HG03135 (cell line): ENCODE results near the gene VSIG10L.

Experiments used
- ATAC-seq: cut with Tn5 transposase; IDR thresholded peaks from one replicate; pipeline ENCODE4 v1.9.1; 2021; ENCODE audit warnings: mild to moderate bottlenecking, moderate library complexity; ENCODE audit not compliant: unreplicated experiment

The VSIG10L gene

DNA sequence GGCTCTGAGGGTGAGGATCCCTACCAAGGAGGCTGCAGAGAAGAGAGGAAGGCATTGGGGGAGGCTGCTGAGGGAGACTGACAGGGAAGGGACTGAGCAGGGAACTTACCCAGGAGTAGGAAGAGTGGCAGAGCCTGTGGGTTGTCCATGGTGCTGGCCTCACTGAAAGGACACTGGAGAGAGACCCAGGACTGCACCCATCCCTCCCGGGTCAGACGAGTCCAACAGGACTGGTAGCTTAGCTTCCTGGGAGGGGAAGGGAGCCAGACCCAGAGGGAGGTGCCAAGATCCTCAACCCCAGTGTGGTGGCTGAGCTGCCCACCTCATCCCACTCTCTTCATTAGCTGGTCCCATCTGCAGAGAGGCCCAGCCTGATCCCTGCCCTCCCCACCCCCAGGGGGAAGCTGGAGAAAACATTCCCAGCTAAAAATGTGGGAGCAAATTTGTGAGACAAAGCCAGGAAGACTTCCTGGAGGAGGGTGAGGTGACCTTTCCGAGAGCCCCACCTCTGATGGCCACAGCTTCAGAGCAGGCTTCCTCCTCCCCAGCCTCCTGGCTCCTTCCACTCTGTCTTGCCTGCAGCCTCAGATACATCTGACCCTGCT is at the start of gene VSIG10L:
Gene VSIG10L, minus strand, starts transcription at position 164 of the 605 bp plus-strand sequence. Its CDS starts 15 bp downstream, at position 149.
- no peak for ATAC-seq

DNA sequence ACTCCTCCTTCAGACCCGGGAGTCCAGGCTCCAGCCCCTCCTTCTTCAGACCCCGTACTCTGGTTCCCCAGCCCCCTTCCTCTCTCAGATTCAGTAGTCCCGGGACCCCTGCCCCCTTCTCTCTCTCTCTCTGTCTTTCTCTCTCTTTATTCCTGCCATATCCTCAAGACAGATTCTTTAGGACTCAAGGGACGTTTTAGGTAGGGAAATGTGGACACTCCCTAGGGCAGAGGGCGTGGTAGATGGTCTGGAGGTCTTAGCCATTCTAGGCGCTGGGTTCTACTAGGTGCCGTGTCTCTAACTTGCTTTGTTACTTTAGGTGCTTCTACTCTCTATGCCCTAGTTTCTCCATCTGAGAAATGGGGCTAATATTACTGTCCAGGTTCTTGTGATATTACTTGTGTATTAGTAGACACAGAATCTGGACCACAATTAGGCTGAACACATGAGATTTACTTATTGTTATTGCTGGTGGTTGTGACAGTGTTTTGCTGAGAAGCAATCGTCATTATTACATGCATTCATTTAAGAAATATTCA is 49.2 kb upstream of the VSIG10L start:
- no peak for ATAC-seq

DNA sequence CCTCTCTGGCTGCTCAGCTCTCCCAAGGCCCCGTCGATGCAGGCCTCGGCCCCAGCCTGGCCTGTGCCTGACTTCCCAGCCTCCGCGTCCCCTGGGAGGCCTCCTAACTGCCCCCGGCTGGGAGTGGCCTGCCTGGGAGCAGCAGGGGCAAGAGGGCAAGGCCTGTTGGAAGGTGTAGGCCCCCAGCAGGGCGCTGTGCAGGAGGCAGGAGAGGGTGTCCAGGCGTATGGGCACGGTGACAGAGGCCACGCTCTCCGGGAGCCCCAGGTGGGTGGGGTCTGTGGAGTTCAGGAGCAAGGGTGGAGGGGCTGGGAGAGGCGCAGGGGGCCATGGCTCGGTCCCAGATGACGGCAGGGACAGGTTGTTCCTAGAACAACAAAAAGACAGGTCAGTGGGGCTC is 47.2 kb upstream of the VSIG10L start:
- no peak for ATAC-seq

DNA sequence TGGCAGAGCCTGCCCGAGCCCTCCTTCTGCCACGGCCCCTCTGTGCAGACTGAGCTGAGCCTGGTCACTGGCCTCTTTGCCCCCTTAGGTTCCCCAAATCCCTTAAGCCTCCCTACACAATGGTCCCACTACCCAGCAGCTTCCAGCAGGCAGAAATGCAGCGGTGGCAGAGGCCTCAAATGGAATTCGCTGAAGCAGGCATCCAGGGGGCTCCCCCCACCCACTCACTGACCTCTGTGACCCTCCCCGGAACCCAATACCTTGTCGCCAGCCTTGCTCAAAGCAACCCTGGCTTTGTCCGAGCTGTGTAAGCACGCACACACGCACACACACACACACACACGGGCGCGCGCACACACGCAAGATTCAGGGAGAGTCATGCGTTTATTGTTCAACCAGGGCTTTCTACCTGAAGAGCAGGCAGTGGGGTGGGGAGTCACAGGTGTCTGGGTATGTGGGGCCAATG is 46.0 kb upstream of the VSIG10L start, which contains the start of gene LIM2:
Gene LIM2, minus strand, starts transcription at position 51 of the 466 bp plus-strand sequence. CDS start 531 bp downstream, outside the sequence.
- no peak for ATAC-seq

DNA sequence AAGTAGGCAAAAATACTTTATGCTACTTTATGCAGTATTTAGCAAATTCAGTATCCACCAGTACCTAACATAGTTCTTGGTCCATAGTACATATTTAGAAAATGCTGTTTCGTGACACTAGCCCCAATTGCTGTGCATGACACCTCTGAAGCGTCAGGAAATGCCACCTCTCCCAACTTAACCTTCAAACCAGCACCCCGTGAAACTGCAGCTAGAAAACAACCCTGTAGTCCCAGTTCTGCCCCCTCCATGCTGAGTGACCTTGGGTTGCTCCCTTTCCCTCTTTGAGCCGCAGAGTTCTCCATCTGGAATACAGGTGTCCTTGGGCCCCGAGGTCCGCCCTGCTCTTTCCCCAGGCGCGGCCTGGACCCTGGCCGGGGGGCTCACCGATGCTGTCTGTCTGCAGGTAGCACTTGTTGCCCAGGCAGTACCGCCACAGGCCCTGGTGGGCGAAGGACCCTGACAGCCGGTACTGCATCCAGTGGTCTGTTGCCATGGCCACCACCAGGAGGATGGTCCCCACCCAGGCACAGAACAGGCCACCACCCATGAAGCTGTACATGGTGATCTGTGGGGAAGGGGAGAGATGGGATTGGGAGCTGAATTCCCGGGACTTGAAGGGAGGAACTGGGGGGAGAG is 45.1 kb upstream of the VSIG10L start:
- ATAC-seq, result no peak

DNA sequence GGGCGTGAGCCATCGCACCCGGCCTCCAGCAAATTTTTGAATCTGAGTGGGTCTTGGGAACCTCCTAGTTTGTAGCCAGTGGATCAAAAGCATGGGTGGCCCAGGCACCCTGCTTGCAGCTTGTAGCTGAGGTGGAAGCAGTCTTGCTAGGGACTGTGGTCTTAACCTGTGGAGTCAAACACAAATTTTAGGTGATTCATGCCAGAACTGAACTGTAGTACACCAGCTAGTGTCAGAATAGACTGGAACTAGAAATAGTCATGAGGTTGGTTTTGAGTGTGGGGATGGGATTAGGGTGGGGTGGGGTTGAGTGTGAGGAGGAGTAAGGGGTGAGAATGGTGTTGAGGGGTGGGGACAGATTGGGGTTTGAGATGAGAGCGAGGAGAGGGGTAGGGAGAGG is 40.1 kb upstream of the VSIG10L start:
- no peak for ATAC-seq

DNA sequence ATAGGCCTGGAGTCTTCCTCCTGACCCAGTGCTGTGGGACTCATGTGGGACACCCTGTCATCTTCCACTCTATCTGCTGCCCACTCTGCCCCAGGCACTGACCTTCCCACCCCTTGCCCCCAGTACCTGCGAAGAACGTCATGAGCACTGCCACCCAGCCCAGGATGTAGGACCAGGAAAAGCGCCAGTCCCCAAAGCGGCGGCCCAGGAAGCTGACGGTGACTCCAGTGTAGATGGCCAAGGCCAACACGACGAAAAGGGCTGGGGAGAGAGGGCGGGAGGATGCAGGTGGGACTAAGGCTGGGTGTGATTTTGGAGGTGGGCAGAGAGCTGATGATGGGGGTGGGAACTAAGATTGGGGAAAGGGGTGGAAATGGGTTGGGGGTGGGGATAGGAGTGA is 38.4 kb upstream of the VSIG10L start:
- ATAC-seq, result no peak

DNA sequence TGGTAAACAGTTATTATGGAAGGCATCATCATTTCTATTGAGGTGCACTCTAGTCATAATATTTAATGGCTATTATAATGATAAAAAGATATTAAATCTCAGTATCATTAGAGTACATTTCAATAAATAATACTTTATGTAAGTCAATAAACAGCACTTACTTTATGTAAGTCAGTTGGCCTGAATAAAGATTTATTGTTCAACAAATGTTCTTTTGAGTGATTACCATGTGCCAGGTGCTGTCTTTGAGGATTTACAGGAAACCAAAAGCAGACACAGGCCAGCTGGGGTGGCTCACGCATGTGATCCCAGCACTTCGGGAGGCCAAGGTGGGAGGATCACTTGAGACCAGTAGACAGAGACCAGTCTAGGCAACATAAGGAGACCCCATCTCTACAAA is 35.5 kb upstream of the VSIG10L start:
- ATAC-seq, result no peak

DNA sequence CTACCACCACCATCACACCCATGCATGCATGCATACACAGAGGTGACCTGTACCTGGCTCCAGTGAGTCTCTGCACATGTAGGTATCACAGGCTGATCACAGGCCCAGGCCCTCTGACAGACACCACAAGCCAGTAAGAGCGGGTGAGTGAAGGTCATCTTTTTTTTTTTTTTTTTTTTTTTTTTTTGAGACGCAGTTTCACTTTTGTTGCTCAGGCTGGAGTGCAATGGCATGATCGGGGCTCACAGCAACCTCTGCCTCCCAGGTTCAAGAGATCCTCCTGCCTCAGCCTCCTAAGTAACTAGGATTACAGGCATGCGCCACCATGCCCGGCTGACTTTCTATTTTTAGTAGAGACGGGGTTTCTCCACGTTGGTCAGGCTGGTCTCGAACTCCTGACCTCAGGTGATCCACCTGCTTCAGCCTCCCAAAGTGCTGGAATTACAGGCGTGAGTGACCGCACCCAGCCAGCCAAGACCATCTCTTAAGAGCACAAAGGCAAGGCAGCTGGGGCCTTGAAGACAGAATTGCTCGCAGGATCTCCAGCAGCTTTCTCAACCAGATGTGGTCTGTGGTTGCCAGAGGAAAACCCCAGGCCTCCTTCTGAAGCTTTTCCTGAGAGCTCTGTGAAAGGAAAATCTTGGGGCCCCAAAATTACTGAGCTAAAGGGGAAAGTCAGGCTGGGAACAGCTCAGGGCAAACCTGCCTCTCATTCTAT is 33.7 kb upstream of the VSIG10L start:
- ATAC-seq, result no peak

DNA sequence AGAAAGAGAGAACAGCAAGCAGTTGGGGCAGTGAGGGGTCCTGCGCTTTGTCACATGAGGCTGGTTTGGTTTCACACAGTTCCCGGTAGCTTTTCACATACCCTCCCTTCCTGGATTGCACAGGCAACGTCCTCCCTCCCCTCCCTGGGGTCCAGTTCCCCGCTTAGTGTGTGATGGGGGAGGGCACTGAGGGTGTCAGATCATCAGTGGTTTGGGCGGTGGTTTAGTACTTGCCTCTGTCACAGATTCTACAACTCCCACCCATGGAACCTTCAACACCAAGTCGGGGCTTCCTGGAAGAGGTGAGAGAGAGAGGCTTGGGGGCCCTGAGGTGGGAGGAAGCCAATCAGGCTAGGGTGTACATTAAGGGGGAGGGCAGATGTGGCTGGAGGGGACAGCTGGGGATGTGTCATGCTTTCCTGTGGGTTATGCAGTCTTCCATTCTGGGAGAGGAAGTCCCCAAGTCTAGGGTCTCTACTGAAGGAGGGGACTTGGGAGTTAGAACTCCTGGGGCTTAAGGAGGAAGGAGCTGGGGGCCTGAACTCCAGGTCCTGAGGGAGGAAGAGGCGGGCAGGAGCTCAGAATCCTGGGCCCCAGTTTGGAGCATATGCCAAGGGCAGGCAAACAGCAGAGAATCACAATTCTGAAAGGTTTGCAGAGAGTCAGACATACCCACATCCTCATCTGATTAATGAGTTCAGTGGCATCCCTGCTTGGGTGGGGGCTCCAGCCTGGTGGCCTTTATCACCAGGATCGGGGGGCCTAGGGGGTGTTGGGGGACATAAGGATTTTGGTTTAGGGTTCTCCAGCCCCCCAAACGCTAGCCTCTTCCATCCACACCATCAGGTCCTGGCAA is 30.9 kb upstream of the VSIG10L start, which contains the start of gene NKG7:
Gene NKG7, minus strand, starts transcription at position 6 of the 856 bp plus-strand sequence. CDS start 119 bp downstream, outside the sequence.
- peak; percentile 40 for ATAC-seq

DNA sequence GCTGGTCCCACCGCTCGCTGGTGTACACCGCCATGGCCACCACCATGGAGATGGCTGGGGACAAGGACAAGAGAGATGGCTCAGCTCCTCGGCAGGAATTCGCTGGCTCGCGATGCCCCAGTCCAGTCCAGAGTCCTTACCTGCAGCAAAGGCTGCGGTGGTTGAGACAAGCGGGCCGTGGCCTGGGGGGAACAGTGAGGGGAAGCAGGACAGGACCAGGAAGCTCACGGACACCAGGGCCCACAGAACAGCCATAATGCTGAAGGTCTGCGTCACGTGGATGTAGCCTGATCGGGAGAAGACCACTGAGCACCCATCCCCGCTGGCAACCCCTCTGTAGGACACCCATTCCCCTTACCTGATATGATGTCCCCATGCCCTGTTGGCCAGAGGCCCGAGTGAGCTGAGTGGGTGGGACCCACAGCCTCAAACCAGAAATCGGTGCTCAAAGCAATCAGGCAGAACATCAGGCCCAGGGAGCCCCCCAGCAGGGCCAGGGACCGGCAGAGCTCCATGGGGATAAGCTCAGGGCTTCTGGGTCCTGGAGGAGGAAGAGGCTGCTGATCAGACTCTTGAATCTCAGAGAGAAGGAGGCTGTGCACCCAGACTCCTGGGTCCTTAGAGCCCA is 30.2 kb upstream of the VSIG10L start:
- ATAC-seq, result no peak

DNA sequence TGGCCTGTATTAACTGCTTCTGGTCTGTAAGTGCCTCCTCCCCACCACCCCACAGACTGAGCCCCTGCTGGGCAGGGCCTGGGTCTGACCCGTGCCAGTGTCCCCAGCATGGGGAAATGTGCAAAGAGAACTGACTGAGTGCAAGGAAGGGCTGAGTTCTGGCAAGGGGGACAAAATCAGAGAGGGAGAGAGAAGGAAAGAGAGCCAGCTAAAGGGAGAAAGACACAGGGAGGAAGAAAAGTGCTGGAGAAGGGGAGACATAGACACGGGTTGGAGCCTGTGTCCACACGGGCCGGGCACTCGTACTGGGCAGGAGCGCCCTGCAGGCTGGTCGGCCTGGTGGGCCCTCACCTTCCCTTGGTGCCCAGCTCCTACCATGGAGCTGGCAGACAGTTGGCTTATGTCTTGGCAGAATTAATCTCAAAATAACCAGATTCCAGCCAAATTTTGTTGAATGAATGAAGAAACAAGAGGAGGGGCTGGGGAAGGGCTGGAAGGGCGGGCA is 29.3 kb upstream of the VSIG10L start:
- no peak for ATAC-seq

DNA sequence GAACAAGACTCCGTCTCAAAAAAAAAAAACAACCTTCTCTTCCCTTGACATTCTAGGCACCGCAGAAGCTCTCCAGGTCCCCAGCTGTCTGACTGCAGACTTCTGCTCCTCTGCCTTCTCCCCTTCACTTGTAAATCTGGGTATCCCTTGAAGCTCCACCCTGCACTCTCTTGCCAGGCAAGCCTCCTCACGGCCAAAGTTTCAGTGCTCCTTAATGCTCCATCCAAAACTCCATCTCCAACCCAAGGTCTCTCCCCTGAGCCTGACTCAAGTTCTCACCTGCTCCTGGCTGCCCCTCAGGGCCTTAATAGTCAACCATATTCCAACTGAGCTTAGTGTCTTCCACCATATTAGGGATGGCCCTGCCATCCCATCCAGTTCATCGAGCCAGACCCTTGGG is 28.3 kb upstream of the VSIG10L start:
- no peak for ATAC-seq

DNA sequence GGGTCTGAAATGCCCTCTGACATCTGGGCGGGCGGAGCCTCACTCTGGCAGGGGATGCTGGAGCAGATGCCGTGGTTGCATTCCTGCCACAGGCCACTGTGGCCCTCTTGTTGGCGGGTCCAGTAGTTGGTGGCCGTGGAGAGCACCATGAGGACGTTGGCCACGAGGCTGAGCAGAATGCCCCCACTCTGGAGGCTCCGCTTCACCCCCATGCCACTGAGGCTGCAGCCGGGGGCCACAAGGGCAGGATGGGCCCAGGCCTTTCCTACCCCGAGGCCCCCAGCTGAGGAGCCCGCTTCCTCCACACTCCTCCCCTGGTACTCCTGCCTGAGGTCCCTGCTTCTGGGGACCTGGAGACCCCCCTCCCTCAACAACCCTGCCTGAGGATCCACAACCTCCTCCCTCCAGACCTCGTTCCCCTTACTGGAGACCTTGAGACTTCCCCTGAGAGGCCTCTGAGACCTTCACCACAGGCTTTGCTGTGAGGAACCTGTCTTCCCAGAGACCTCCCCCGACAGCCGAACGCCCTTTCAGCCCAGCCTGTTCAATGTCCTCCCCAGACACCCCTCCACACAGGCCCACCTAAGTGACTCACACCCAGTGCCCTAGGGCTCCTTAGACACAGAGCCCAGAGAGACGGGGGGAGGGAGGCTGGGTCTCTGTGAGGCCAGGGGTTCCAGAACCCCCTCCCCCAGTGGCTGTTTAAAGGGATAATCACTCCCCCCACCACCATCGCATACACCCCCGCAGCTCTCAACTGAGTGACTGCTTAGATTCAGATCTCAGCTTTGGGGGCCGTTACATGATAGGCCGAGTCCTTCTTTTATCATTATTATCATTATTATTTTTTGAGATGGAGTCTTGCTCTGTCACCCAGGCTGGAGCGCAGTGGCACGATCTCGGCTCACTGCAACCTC is 26.7 kb upstream of the VSIG10L start, which contains the start of gene CLDND2:
Gene CLDND2, minus strand, starts transcription at position 638 of the 917 bp plus-strand sequence. Its CDS starts 426 bp downstream, at position 212.
- no peak for ATAC-seq

DNA sequence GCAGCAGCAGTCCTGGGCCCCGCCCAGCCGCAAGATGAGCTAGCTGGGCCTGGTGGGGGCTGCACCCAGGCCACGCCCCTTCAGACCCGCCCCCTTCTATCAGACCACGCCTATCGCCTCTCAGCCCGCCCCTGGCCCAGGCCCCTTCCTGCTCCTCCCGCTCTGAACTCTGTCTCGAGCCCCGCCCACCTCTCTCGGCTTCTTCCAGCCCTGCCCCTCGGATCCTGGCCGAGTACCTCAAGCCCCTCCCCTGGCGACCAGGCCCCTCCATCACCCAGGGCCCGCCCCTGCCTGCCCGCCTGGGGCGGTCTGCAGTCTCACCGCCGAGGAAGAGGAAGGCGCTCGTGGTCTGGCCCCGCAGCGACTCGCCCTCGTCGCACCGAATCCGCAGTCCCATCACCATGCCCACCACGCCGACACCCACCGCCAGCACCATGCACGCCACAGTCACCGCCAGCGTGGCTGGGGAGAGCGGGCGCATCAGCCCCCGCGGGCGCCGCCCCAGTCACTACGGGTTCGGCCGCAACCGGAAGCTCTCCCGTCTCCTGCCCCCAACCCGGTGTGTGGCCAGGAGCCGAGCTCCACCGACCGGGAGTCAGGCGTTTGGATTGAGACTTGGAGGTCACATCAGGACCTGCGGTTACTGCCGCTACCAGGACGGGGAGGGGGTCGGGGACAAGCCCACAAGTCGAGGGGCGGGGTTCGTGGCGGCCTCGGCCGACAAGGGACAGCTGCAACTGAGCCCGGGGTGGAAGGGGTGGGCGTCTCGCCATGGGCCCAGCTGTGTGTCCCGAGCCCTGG is 25.8 kb upstream of the VSIG10L start:
- peak; percentile 76 for ATAC-seq

DNA sequence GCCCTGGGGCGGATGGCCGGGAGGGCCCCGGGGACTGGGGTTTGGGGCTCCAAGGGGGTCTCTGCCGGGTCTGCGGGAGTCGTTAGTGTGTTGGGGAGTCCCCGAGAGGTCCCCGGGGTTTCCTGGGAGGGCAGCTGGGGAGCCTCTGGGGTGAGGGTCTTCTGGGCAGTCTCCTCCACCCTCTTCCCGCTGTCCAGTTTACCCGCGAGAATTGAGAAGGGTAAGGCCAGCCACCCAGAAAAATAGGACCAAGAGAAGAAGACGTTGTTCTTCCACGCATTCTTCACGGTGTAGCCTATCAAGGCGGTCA is 25.3 kb upstream of the VSIG10L start:
- no peak for ATAC-seq

DNA sequence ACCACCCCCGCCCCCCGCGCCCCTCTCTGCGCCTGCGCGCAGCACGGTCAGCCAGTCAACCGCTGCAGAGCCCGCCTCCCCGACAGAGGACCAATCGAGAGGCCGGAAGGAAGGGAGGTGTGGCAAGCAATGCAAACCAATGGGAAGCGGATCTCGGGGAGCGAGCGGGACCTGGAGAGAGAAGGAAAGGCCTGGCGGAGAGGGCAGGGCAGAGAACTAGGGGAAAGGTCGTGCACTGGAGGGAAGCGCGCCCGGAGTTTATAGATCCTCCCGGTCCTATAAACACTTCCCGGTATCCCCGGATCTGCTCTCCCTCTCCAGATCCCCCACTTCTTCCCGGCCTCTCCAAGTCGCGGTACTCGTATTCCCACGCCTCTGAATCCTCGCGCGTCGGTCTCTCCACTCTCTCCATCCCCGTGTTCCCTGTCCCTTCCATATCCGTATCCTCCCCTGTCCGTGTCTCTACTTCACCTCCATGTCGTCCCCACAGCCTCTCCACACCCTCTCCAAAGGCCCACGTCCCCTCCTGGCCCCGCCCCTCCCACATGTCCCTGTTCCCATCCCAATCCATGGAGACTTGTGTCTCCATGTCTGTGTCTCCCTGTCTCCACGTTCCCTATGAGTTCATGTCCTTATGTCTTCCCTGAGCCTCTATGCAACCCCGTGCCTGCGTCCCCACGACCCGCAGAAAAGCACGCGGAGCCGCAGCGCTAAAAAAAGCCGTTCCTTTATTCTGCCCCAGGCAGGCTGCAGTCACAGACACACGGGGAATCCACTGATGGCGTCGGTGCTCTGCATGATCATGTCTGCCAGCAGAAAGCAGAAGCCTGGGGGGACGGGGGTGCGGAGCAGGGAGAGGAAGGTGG is 24.7 kb upstream of the VSIG10L start:
- peak; percentile 36 for ATAC-seq
